ENCODE measurements around the gene PTPN22.

DNA sequence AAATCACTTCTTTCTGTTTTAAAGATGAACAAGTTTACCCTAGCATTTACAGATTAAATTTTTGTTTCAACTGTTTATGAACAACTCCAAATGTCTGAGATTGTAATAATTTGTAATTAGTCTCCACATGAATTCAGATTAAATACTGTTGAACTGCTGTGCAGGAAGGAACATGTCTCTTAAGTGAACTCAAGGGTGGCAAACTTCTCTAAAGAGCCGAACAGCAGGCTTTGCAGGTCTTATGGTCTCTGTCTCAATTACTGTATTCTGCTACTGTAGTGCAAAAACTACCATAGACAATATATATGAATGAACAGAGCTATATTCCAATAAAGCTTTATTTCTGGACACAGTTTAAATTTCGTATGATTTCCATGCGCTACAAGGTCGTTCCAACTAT lies 65.9 kb downstream of the PTPN22 start:
- TF ChIP-seq, protein P1, sequence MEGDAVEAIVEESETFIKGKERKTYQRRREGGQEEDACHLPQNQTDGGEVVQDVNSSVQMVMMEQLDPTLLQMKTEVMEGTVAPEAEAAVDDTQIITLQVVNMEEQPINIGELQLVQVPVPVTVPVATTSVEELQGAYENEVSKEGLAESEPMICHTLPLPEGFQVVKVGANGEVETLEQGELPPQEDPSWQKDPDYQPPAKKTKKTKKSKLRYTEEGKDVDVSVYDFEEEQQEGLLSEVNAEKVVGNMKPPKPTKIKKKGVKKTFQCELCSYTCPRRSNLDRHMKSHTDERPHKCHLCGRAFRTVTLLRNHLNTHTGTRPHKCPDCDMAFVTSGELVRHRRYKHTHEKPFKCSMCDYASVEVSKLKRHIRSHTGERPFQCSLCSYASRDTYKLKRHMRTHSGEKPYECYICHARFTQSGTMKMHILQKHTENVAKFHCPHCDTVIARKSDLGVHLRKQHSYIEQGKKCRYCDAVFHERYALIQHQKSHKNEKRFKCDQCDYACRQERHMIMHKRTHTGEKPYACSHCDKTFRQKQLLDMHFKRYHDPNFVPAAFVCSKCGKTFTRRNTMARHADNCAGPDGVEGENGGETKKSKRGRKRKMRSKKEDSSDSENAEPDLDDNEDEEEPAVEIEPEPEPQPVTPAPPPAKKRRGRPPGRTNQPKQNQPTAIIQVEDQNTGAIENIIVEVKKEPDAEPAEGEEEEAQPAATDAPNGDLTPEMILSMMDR (IDR thresholded peaks at IDR 0.05), result no peak
- TF ChIP-seq POLR2A (IDR thresholded peaks at IDR 0.05), result no peak

Data from uterus (tissue), 2 donors.